Transverse colon (tissue), 4 donors: Measurements from ENCODE around the gene CHCHD6.

ENCODE experiments used
- CTCF ChIP-seq, 5 experiments: fragments of 200-600 bp in 3 of 5; fragments of 450-650 bp in 2 of 5; sonication (generic) in 3 of 5; IDR thresholded peaks; 1 replicate in 2 of 5; 2 replicates in 3 of 5; pipeline ENCODE4 v1.5.1; 2016 to 2017; ENCODE audit warnings: antibody characterized with exemption in 5 of 5, inconsistent platforms in 3 of 5, mild to moderate bottlenecking in 2 of 5, moderate library complexity in 1 of 5
- POLR2AphosphoS5 ChIP-seq, 3 donors: sonication (generic); formaldehyde crosslinking; IDR thresholded peaks; one replicate each; pipeline ENCODE4 v1.6.1; 2016; ENCODE audit warnings: antibody characterized with exemption in 3 of 3

- no peak for TF ChIP-seq POLR2AphosphoS5 (IDR thresholded peaks at IDR 0.05)
- no peak for TF ChIP-seq CTCF (IDR thresholded peaks at IDR 0.05)
Measured at GRCh38 chr3:126743781-126744180, 39.7 kb downstream of the CHCHD6 start.
